Mesothelial cell of epicardium (in vitro differentiated cells): Measurements from ENCODE around the gene TIMM8B. TPM values are rescaled to one million over a fixed set of nuclear protein-coding genes. Genes with fewer than 3 reads are reported as not detected.
"Not testable (repeated sequence)": the region's sequence is repeated elsewhere in the genome, so short reads cannot be mapped to it uniquely, and the experiment has no call there.

Experiments
- DNase-seq, 2 experiments: peaks; one replicate each; pipeline ENCODE4 v3.0.0; 2021; ENCODE audit warnings: low spot score in 2 of 2; ENCODE audit not compliant: unreplicated experiment in 2 of 2
- H3K27ac Mint-ChIP-seq: 2 replicates; pipeline ENCODE4 v1.8.0; 2021; ENCODE audit warnings: mixed read lengths
- H3K27me3 Mint-ChIP-seq: 2 replicates; pipeline ENCODE4 v1.8.0; 2021; ENCODE audit warnings: low read depth, mixed read lengths
- H3K36me3 Mint-ChIP-seq: 2 replicates; pipeline ENCODE4 v1.8.0; 2021; ENCODE audit warnings: mixed read lengths
- H3K4me1 Mint-ChIP-seq: 2 replicates; pipeline ENCODE4 v1.8.0; 2021; ENCODE audit warnings: mixed read lengths
- H3K4me3 Mint-ChIP-seq: 2 replicates; pipeline ENCODE4 v1.8.0; 2021; ENCODE audit warnings: mild to moderate bottlenecking, moderate library complexity, mixed read lengths
- H3K9me3 Mint-ChIP-seq: 2 replicates; pipeline ENCODE4 v1.8.0; 2021; ENCODE audit warnings: mixed read lengths
- CTCF ChIP-seq: fragments of 200-600 bp; sonication (generic); IDR thresholded peaks from one replicate; pipeline ENCODE4 v1.5.0; 2021; ENCODE audit warnings: antibody characterized with exemption; ENCODE audit not compliant: unreplicated experiment
- total RNA-seq: library from RNA; stranded (reverse); gene quantifications from 3 replicates; pipeline ENCODE4 v1.2.1, GENCODE V29; 2021

The TIMM8B gene
- total RNA-seq, 1 donor from 2014 or later: 51.5 TPM

- TF ChIP-seq CTCF: no peak
- DNase-seq: no peak
- no peak overlapping the region for H3K4me3 Mint-ChIP-seq
- no peak overlapping the region for H3K27ac Mint-ChIP-seq
- H3K4me1 Mint-ChIP-seq: no peaks in the 10 kb centered on the region
- H3K36me3 Mint-ChIP-seq: peaks cover 17% of the 10 kb centered on the region
- no peaks in the 10 kb centered on the region for H3K27me3 Mint-ChIP-seq
- no peaks in the 10 kb centered on the region for H3K9me3 Mint-ChIP-seq
Observed at GRCh38 chr11:112097734-112098528, 11.4 kb upstream of the TIMM8B start.

DNA sequence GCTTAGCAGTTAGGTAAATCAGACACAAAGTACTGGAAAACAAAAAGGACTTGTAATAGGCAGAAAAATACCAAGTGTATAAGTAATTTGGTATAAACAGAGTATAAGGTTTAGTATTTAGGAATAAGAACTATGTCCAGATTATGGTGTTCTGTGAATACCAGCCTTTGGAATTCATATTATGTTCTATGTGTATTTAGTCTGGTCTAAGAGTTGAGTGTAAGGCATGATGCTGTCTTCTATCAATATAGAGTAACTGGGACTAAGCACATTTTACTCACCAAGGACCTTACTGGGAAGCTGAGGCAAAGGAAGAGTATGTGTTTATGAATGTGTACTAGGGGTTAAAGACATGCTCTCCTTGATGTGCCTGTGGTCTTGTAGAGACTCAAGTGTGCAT lies 9.6 kb upstream of the TIMM8B start:
- H3K36me3 Mint-ChIP-seq: peaks cover 32% of the 10 kb centered on the region
- H3K9me3 Mint-ChIP-seq: no peaks in the 10 kb centered on the region
- DNase-seq: no peak
- H3K4me3 Mint-ChIP-seq: no peak overlapping the region
- no peak for TF ChIP-seq CTCF
- H3K27ac Mint-ChIP-seq: no peak overlapping the region
- H3K27me3 Mint-ChIP-seq: no peaks in the 10 kb centered on the region
- no peaks in the 10 kb centered on the region for H3K4me1 Mint-ChIP-seq

DNA sequence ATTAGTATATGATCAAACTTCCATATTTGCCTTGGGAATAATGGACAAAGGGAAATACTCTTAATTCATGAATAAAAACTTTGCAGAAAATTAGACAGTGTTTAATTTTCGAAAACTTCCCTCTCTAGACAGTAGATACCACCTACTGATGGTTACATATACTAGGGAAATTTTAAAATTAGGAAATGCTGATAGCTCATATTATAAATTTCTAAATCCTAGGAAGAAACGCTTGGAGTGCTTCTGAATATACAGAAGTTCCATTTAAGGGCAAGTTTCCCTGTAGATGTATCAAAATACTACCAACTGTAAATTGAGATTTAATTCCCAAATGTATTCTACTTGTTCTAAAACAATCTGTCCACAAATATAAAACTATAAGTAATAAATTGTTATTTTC lies 8.7 kb upstream of the TIMM8B start:
- not testable (repeated sequence) for DNase-seq, H3K4me3 Mint-ChIP-seq, H3K9me3 Mint-ChIP-seq, H3K4me1 Mint-ChIP-seq, H3K27ac Mint-ChIP-seq, H3K27me3 Mint-ChIP-seq
- H3K36me3 Mint-ChIP-seq: peaks cover 36% of the 10 kb centered on the region

DNA sequence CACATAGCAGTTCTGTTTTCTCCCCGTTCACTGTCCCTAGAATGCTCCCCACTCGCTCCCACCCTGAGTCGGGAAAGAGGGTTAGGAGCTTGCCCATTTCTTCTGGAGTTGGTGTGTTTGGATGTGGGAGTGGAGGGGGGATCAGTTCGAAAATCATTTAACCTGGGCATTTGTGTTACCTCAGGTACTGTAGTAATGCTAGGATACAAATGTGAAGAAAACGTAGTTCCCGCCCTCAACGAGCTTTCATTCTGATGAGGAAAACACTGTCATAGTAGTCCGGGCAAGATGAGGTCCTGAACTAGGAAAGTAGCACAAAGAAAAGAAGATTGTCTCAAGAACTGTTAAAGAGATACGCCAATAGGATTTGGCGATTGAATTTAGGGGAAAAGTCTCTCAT lies 656 bp upstream of the TIMM8B start:
- Mint-ChIP-seq H3K4me3 (peak overlapping the region; percentile 100), H3K9me3 (no peaks in the 10 kb centered on the region), H3K4me1 (peaks cover 42% of the 10 kb centered on the region), H3K27me3 (no peaks in the 10 kb centered on the region), H3K27ac (peak overlapping the region; percentile 97), H3K36me3 (peaks cover 44% of the 10 kb centered on the region)
- TF ChIP-seq CTCF: no peak
- DNase-seq: no peak

GRCh38 chr11:112085822-112086421 lies 634 bp downstream of the TIMM8B start:
- H3K9me3 Mint-ChIP-seq: no peaks in the 10 kb centered on the region
- H3K36me3 Mint-ChIP-seq: peaks cover 36% of the 10 kb centered on the region
- no peak for TF ChIP-seq CTCF
- H3K27me3 Mint-ChIP-seq: no peaks in the 10 kb centered on the region
- H3K27ac Mint-ChIP-seq: peak overlapping the region; percentile 97
- H3K4me3 Mint-ChIP-seq: peak overlapping the region; percentile 100
- no peak for DNase-seq
- H3K4me1 Mint-ChIP-seq: peaks cover 42% of the 10 kb centered on the region

GRCh38 chr11:112082729-112083128 lies 3.8 kb downstream of the TIMM8B start:
- Mint-ChIP-seq H3K4me1 (peaks cover 26% of the 10 kb centered on the region), H3K9me3 (no peaks in the 10 kb centered on the region), H3K27ac (no peak overlapping the region), H3K4me3 (no peak overlapping the region), H3K27me3 (no peaks in the 10 kb centered on the region), H3K36me3 (peaks cover 36% of the 10 kb centered on the region)
- no peak for DNase-seq
- TF ChIP-seq CTCF: no peak
